HL-60 (cell line): ENCODE measurements around the gene MYLK4.

ENCODE experiments used
- DNase-seq, 2 experiments: peaks; one replicate each; pipeline ENCODE4 v3.0.0-alpha.2; 2010 to 2020; ENCODE audit warnings: low read depth in 1 of 2, low spot score in 1 of 2
- H3K27ac ChIP-seq: fragments of 250-450 bp; sonication (Bioruptor Pico); replicated peaks from 2 replicates; pipeline ENCODE4 v1.5.1; 2020; ENCODE audit warnings: mild to moderate bottlenecking, moderate library complexity
- H3K27me3 ChIP-seq: fragments of 250-450 bp; sonication (Bioruptor Pico); 2 replicates; pipeline ENCODE4 v1.5.1; 2021; ENCODE audit warnings: mild to moderate bottlenecking, moderate library complexity; ENCODE audit not compliant: insufficient read depth, poor library complexity, severe bottlenecking
- H3K4me3 ChIP-seq: replicated peaks from 2 replicates; pipeline ENCODE4 v1.5.1; 2011; ENCODE audit warnings: mild to moderate bottlenecking, control low read depth, low read length; ENCODE audit not compliant: insufficient read depth
- GABPA ChIP-seq: IDR thresholded peaks from 2 replicates; pipeline ENCODE4 v1.6.1; 2012; ENCODE audit warnings: low read depth
- POLR2AphosphoS5 ChIP-seq: IDR thresholded peaks from 2 replicates; pipeline ENCODE4 v1.6.1; 2012; ENCODE audit warnings: low read depth
- SPI1 ChIP-seq: IDR thresholded peaks from 2 replicates; pipeline ENCODE4 v1.6.1; 2012; ENCODE audit warnings: low read depth, mild to moderate bottlenecking, borderline replicate concordance
- TF ChIP-seq, protein P1 (sequence below): IDR thresholded peaks from one replicate; pipeline ENCODE4 v1.5.1; 2011; ENCODE audit warnings: low read length, control low read depth, inconsistent platforms; ENCODE audit not compliant: insufficient read depth
- TF ChIP-seq, protein P2 (sequence below): IDR thresholded peaks from 2 replicates; pipeline ENCODE4 v1.6.1; 2012; ENCODE audit warnings: low read depth; ENCODE audit not compliant: insufficient replicate concordance

MYLK4 gene

DNA sequence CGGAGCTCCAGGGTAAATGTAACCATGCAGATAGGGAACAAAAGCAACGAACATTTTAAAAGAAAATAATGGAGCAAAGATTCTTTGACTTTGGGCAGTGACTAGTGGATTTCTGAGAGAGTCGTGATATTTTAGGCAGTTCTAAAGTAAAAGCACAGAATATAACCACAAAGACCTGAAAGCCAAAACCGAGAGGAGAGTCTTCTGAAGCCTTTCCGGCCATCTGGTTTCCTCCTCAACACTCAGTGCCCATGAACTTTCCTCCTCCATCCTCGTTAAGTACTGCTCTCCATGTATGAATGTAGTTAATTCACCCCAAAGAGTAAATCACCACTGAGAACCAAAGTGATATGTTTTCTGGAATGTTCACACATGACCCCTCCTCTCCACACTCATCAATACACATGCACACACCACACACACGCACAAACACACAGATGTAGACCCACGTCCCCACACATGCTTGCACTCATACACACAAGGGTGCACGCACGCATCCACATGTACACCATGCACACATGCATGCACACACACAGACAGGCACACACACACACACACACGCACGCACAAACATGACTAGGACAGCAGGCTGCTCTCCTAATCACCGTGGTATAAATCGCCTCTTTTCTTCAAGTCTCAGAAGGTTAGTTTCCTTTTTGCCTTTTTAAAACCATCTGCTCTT is 109.5 kb downstream of the MYLK4 start:
- no peak overlapping the region for H3K4me3 ChIP-seq
- TF ChIP-seq, protein P1, sequence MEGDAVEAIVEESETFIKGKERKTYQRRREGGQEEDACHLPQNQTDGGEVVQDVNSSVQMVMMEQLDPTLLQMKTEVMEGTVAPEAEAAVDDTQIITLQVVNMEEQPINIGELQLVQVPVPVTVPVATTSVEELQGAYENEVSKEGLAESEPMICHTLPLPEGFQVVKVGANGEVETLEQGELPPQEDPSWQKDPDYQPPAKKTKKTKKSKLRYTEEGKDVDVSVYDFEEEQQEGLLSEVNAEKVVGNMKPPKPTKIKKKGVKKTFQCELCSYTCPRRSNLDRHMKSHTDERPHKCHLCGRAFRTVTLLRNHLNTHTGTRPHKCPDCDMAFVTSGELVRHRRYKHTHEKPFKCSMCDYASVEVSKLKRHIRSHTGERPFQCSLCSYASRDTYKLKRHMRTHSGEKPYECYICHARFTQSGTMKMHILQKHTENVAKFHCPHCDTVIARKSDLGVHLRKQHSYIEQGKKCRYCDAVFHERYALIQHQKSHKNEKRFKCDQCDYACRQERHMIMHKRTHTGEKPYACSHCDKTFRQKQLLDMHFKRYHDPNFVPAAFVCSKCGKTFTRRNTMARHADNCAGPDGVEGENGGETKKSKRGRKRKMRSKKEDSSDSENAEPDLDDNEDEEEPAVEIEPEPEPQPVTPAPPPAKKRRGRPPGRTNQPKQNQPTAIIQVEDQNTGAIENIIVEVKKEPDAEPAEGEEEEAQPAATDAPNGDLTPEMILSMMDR = no peak
- TF ChIP-seq SPI1 (no peak), POLR2AphosphoS5 (no peak), GABPA (no peak)
- TF ChIP-seq, protein P2, sequence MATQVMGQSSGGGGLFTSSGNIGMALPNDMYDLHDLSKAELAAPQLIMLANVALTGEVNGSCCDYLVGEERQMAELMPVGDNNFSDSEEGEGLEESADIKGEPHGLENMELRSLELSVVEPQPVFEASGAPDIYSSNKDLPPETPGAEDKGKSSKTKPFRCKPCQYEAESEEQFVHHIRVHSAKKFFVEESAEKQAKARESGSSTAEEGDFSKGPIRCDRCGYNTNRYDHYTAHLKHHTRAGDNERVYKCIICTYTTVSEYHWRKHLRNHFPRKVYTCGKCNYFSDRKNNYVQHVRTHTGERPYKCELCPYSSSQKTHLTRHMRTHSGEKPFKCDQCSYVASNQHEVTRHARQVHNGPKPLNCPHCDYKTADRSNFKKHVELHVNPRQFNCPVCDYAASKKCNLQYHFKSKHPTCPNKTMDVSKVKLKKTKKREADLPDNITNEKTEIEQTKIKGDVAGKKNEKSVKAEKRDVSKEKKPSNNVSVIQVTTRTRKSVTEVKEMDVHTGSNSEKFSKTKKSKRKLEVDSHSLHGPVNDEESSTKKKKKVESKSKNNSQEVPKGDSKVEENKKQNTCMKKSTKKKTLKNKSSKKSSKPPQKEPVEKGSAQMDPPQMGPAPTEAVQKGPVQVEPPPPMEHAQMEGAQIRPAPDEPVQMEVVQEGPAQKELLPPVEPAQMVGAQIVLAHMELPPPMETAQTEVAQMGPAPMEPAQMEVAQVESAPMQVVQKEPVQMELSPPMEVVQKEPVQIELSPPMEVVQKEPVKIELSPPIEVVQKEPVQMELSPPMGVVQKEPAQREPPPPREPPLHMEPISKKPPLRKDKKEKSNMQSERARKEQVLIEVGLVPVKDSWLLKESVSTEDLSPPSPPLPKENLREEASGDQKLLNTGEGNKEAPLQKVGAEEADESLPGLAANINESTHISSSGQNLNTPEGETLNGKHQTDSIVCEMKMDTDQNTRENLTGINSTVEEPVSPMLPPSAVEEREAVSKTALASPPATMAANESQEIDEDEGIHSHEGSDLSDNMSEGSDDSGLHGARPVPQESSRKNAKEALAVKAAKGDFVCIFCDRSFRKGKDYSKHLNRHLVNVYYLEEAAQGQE = no peak
- no peak overlapping the region for H3K27ac ChIP-seq
- DNase-seq = no peak
- H3K27me3 ChIP-seq = no peaks in the 10 kb centered on the region

DNA sequence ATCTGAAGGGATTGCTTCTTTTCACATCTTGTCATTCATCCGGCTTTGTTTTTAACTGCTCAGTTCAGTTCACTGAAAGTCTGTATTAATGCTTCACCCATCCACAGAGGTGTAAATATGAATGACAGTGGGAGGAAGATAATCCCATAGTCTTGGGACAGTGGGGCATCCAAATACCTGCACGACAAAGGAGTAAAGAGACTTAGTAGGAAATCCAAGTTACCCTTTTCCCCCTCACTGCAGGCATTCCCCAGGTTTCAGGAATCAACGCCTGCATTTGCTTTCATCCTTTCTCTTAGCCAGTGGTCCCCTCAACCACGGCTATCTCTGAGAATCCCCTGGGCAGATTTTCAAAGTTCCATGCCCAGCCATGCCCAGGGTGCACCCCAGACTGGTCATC is 110.2 kb downstream of the MYLK4 start:
- TF ChIP-seq POLR2AphosphoS5 (no peak), SPI1 (no peak), GABPA (no peak)
- TF ChIP-seq, protein P2 = no peak
- TF ChIP-seq, protein P1 = no peak
- Histone ChIP-seq H3K27ac (no peak overlapping the region), H3K4me3 (no peak overlapping the region), H3K27me3 (no peaks in the 10 kb centered on the region)
- DNase-seq = no peak

DNA sequence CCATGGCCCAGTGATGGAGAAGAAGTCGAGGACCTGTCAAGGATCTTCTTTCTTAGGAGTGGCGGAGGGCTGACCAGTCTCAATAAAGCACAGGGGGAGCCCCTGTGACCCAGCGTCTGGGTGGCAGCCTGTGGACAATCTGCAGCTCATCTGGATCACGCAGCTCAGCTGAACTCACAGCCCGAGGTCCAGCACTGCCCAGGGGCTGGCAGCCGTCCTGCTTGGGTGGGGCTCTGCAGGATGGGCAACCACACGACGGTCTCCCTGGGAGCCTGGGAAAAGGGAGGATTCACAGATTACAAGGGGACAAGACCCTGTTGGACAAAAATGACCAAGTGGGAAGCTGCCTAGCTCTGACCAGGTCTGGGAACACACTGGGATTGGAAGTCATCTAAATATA is 110.8 kb downstream of the MYLK4 start:
- Histone ChIP-seq H3K4me3 (no peak overlapping the region), H3K27me3 (no peaks in the 10 kb centered on the region), H3K27ac (no peak overlapping the region)
- TF ChIP-seq, protein P1 = no peak
- TF ChIP-seq POLR2AphosphoS5 (no peak), GABPA (no peak), SPI1 (no peak)
- TF ChIP-seq, protein P2 = no peak
- DNase-seq = no peak
